Neuronal stem cell (in vitro differentiated cells): ENCODE data around the gene PLXNC1.

Experiments
- DNase-seq: peaks from one replicate; pipeline ENCODE4 v3.0.0-alpha.2; 2013; ENCODE audit warnings: low spot score
- H2AFZ ChIP-seq: one replicate; pipeline ENCODE4 v1.6.1; 2013; ENCODE audit warnings: mild to moderate bottlenecking, low read length, inconsistent platforms
- H2AK5ac ChIP-seq: 2 replicates; pipeline ENCODE4 v1.6.1; 2013; ENCODE audit warnings: low read depth, mild to moderate bottlenecking, inconsistent platforms, low read length, moderate library complexity, mixed read lengths
- H2BK120ac ChIP-seq: 2 replicates; pipeline ENCODE4 v1.6.1; 2013; ENCODE audit warnings: low read depth, mild to moderate bottlenecking, inconsistent platforms, low read length, moderate library complexity, mixed read lengths
- H2BK12ac ChIP-seq: one replicate; pipeline ENCODE4 v1.6.1; 2013; ENCODE audit warnings: low read length, inconsistent platforms
- H2BK15ac ChIP-seq: 2 replicates; pipeline ENCODE4 v1.6.1; 2013; ENCODE audit warnings: mild to moderate bottlenecking, low read length, inconsistent platforms, mixed read lengths
- H2BK5ac ChIP-seq: one replicate; pipeline ENCODE4 v1.6.1; 2013; ENCODE audit warnings: inconsistent platforms, mild to moderate bottlenecking, low read length, moderate library complexity
- H3K14ac ChIP-seq: one replicate; pipeline ENCODE4 v1.6.1; 2013; ENCODE audit warnings: low read length, inconsistent platforms
- H3K18ac ChIP-seq: 2 replicates; pipeline ENCODE4 v1.6.1; 2013; ENCODE audit warnings: low read length, inconsistent platforms
- H3K23ac ChIP-seq: 2 replicates; pipeline ENCODE4 v1.6.1; 2013; ENCODE audit warnings: low read depth, mild to moderate bottlenecking, mixed read lengths, low read length, inconsistent platforms; ENCODE audit not compliant: poor library complexity
- H3K27ac ChIP-seq: replicated peaks from 3 replicates; pipeline ENCODE4 v1.5.1; 2013; ENCODE audit warnings: low read length, inconsistent platforms
- H3K27me3 ChIP-seq, 3 experiments: 2 replicates each; pipeline ENCODE4 v1.6.1; 2013; ENCODE audit warnings: low read length in 3 of 3, mild to moderate bottlenecking in 2 of 3, inconsistent platforms in 1 of 3, low read depth in 1 of 3, mixed read lengths in 1 of 3, moderate library complexity in 1 of 3; ENCODE audit not compliant: control insufficient read depth in 3 of 3, insufficient read depth in 3 of 3
- H3K36me3 ChIP-seq, 2 donors: replicated peaks in 1 of 2; 2 replicates each; pipeline ENCODE4 v1.6.1; 2013; ENCODE audit warnings: low read length in 2 of 2; ENCODE audit not compliant: control insufficient read depth in 2 of 2, insufficient read depth in 2 of 2
- H3K4ac ChIP-seq: 2 replicates; pipeline ENCODE4 v1.6.1; 2013; ENCODE audit warnings: inconsistent platforms, mild to moderate bottlenecking, low read length, moderate library complexity
- H3K4me1 ChIP-seq, 2 donors: 1 replicate in 1 of 2; 2 replicates in 1 of 2; pipeline ENCODE4 v1.6.1; 2013; ENCODE audit warnings: low read length in 2 of 2, low read depth in 1 of 2; ENCODE audit not compliant: control insufficient read depth in 2 of 2, insufficient read depth in 1 of 2
- H3K4me2 ChIP-seq: one replicate; pipeline ENCODE4 v1.6.1; 2013; ENCODE audit warnings: mild to moderate bottlenecking, low read length, inconsistent platforms; ENCODE audit not compliant: insufficient read depth, poor library complexity, severe bottlenecking
- H3K4me3 ChIP-seq, 2 donors: 2 replicates each; pipeline ENCODE4 v1.5.1; 2013; ENCODE audit warnings: low read length in 2 of 2, mild to moderate bottlenecking in 2 of 2, inconsistent platforms in 1 of 2, moderate library complexity in 1 of 2
- H3K79me1 ChIP-seq: one replicate; pipeline ENCODE4 v1.6.1; 2013; ENCODE audit warnings: low read depth, mild to moderate bottlenecking, inconsistent platforms, low read length, moderate library complexity
- H3K9ac ChIP-seq: one replicate; pipeline ENCODE4 v1.6.1; 2013; ENCODE audit warnings: mild to moderate bottlenecking, low read depth, low read length, inconsistent platforms; ENCODE audit not compliant: poor library complexity
- H3K9me3 ChIP-seq, 2 donors: replicated peaks in 1 of 2; 2 replicates each; pipeline versions ENCODE3 to v1.6.1; 2013; ENCODE audit warnings: low read length in 2 of 2, mild to moderate bottlenecking in 2 of 2, inconsistent platforms in 1 of 2, low read depth in 1 of 2, mixed read lengths in 1 of 2, moderate library complexity in 1 of 2; ENCODE audit not compliant: control insufficient read depth in 2 of 2, insufficient read depth in 1 of 2
- H4K8ac ChIP-seq: one replicate; pipeline ENCODE4 v1.6.1; 2013; ENCODE audit warnings: low read depth, mild to moderate bottlenecking, inconsistent platforms, low read length, moderate library complexity
- H4K91ac ChIP-seq: one replicate; pipeline ENCODE4 v1.6.1; 2013; ENCODE audit warnings: low read length, low read depth, mild to moderate bottlenecking, inconsistent platforms; ENCODE audit not compliant: poor library complexity
- WGBS, 2 donors: extraction: QIAGEN DNeasy Blood & Tissue Kit; methylation state at CpG; one replicate each; pipeline ENCODE4 v1.1.7; 2013; ENCODE audit warnings: missing lambda C conversion rate in 2 of 2, mixed read lengths in 1 of 2; ENCODE audit not compliant: insufficient read length in 2 of 2, insufficient replicate concordance in 1 of 2; ENCODE audit errors: extremely low coverage in 2 of 2; 5-methylcytosine and 5-hydroxymethylcytosine counted together

Gene PLXNC1

GRCh38 chr12:94114166-94114565, 34.2 kb upstream of the PLXNC1 start:
- WGBS, 2 donors, result no CpG with 5 or more reads among the region's 4 CpGs
- H2AK5ac ChIP-seq, result no peak overlapping the region
- no peak overlapping the region for H2BK120ac ChIP-seq
- H3K4me1 ChIP-seq, result peaks cover 0 to 6% of the 10 kb centered on the region in 2 donors
- no peak overlapping the region for H2BK15ac ChIP-seq
- H3K4ac ChIP-seq, result no peak overlapping the region
- no peak overlapping the region for H4K91ac ChIP-seq
- no peak overlapping the region for H2AFZ ChIP-seq
- H3K9ac ChIP-seq, result no peak overlapping the region
- no peak overlapping the region for H2BK12ac ChIP-seq
- H3K27ac ChIP-seq, result no peak overlapping the region
- no peak overlapping the region for H4K8ac ChIP-seq
- H3K18ac ChIP-seq, result no peak overlapping the region
- H3K4me3 ChIP-seq, result no peak overlapping the region
- H3K36me3 ChIP-seq, result no peaks in the 10 kb centered on the region
- H3K23ac ChIP-seq, result no peak overlapping the region
- no peak overlapping the region for H2BK5ac ChIP-seq
- no peak for DNase-seq
- H3K9me3 ChIP-seq, result peaks cover 0 to 3% of the 10 kb centered on the region in 2 donors
- H3K79me1 ChIP-seq, result no peaks in the 10 kb centered on the region
- no peak overlapping the region for H3K14ac ChIP-seq
- no peak overlapping the region for H3K4me2 ChIP-seq
- peaks cover 0 to 6% (median 0%) of the 10 kb centered on the region in 3 experiments for H3K27me3 ChIP-seq

- Histone ChIP-seq H3K79me1 (no peaks in the 10 kb centered on the region), H3K23ac (no peak overlapping the region), H2BK120ac (no peak overlapping the region), H3K4ac (no peak overlapping the region), H4K8ac (no peak overlapping the region), H3K4me3 (no peak overlapping the region), H3K14ac (no peak overlapping the region), H4K91ac (no peak overlapping the region), H2BK5ac (no peak overlapping the region), H2BK12ac (no peak overlapping the region), H3K4me2 (no peak overlapping the region), H2AK5ac (no peak overlapping the region), H3K27ac (no peak overlapping the region), H2BK15ac (no peak overlapping the region), H3K18ac (no peak overlapping the region), H2AFZ (no peak overlapping the region), H3K27me3 (peaks cover 0 to 4% (median 0%) of the 10 kb centered on the region in 3 experiments), H3K4me1 (peaks cover 0 to 6% of the 10 kb centered on the region in 2 donors), H3K36me3 (no peaks in the 10 kb centered on the region), H3K9ac (no peak overlapping the region), H3K9me3 (peaks cover 0 to 3% of the 10 kb centered on the region in 2 donors)
- DNase-seq, result no peak
- WGBS, 2 donors, result no CpG with 5 or more reads among the region's 2 CpGs
Observed at GRCh38 chr12:94116191-94116590, 32.2 kb upstream of the PLXNC1 start.

- Histone ChIP-seq H2BK15ac (no peak overlapping the region), H3K4me1 (peaks cover 0 to 7% of the 10 kb centered on the region in 2 donors), H2BK5ac (no peak overlapping the region), H2BK120ac (no peak overlapping the region), H3K4ac (no peak overlapping the region), H4K8ac (no peak overlapping the region), H3K23ac (no peak overlapping the region), H3K27me3 (peaks cover 0 to 13% (median 0%) of the 10 kb centered on the region in 3 experiments), H3K79me1 (no peaks in the 10 kb centered on the region), H4K91ac (no peak overlapping the region), H2AFZ (no peak overlapping the region), H3K9ac (no peak overlapping the region), H3K18ac (no peak overlapping the region), H3K4me3 (no peak overlapping the region), H3K4me2 (no peak overlapping the region), H3K14ac (no peak overlapping the region), H2BK12ac (no peak overlapping the region), H3K36me3 (no peaks in the 10 kb centered on the region), H3K9me3 (no peaks in the 10 kb centered on the region), H2AK5ac (no peak overlapping the region), H3K27ac (no peak overlapping the region)
- WGBS, 2 donors, result no CpG with 5 or more reads among the region's 3 CpGs
- DNase-seq, result no peak
Observed at GRCh38 chr12:94121886-94122285, 26.5 kb upstream of the PLXNC1 start.

GRCh38 chr12:94122591-94122990, 25.8 kb upstream of the PLXNC1 start:
- Histone ChIP-seq H3K4me2 (no peak overlapping the region), H3K27me3 (peaks cover 0 to 15% (median 0%) of the 10 kb centered on the region in 3 experiments), H3K9me3 (no peaks in the 10 kb centered on the region), H3K14ac (no peak overlapping the region), H3K4ac (no peak overlapping the region), H2BK12ac (no peak overlapping the region), H3K23ac (no peak overlapping the region), H4K8ac (no peak overlapping the region), H3K36me3 (no peaks in the 10 kb centered on the region), H2BK120ac (no peak overlapping the region), H3K18ac (no peak overlapping the region), H3K27ac (no peak overlapping the region), H3K79me1 (no peaks in the 10 kb centered on the region), H2BK5ac (no peak overlapping the region), H3K4me1 (peaks cover 0 to 5% of the 10 kb centered on the region in 2 donors), H2AK5ac (no peak overlapping the region), H3K9ac (no peak overlapping the region), H4K91ac (no peak overlapping the region), H2BK15ac (no peak overlapping the region), H2AFZ (no peak overlapping the region), H3K4me3 (no peak overlapping the region)
- WGBS, 2 donors, result 100% methylated on average over 1 of the region's 3 CpGs; no CpG with 5 or more reads in 1 of the 2 donors
- DNase-seq, result no peak
